Ascending aorta (tissue), 2 donors: ENCODE results near the gene CCDC83. TPM values are rescaled to one million over a fixed set of nuclear protein-coding genes. Genes with fewer than 3 reads are reported as not detected.

Experiments used
- DNase-seq, 2 donors: peaks; one replicate each; pipeline ENCODE4 v3.0.0-alpha.2; 2019; ENCODE audit warnings: low spot score in 2 of 2
- H3K27ac ChIP-seq, 2 donors: fragments of 200-600 bp; sonication (generic); one replicate each; pipeline ENCODE4 v1.5.1; 2016 to 2017; ENCODE audit warnings: mild to moderate bottlenecking in 1 of 2
- H3K27me3 ChIP-seq: fragments of 200-600 bp; sonication (generic); one replicate; pipeline ENCODE4 v1.5.1; 2017
- H3K36me3 ChIP-seq, 2 donors: fragments of 200-600 bp; sonication (generic); one replicate each; pipeline ENCODE4 v1.5.1; 2016
- H3K4me1 ChIP-seq, 2 donors: fragments of 200-600 bp; sonication (generic); one replicate each; pipeline ENCODE4 v1.5.1; 2016 to 2017; ENCODE audit warnings: mild to moderate bottlenecking in 1 of 2
- H3K4me3 ChIP-seq, 2 donors: fragments of 200-600 bp; sonication (generic); one replicate each; pipeline ENCODE4 v1.5.1; 2016 to 2017; ENCODE audit warnings: mild to moderate bottlenecking in 1 of 2
- H3K9me3 ChIP-seq, 2 donors: fragments of 200-600 bp; sonication (generic); one replicate each; pipeline ENCODE4 v1.5.1; 2016
- intact Hi-C: fragments of 100-400 bp; cut with DNase I; formaldehyde crosslinking; loops from one replicate; pipeline ENCODE4 v1.15.1; 2023
- total RNA-seq: library from RNA; depleted of rRNA; stranded (reverse); fragments of >200 nt; gene quantifications from one replicate; pipeline ENCODE4 v1.1.0, GENCODE V29; 2016
- TF ChIP-seq, protein P1 (sequence below), 3 experiments: fragments of 200-600 bp in 2 of 3; fragments of 450-650 bp in 1 of 3; sonication (generic) in 2 of 3; IDR thresholded peaks; one replicate each; pipeline ENCODE4 v1.5.1; 2016 to 2019; ENCODE audit warnings: antibody characterized with exemption in 3 of 3, mild to moderate bottlenecking in 1 of 3, moderate library complexity in 1 of 3

Gene CCDC83
- total RNA-seq, 1 donor from 2014 or later: not detected

DNA sequence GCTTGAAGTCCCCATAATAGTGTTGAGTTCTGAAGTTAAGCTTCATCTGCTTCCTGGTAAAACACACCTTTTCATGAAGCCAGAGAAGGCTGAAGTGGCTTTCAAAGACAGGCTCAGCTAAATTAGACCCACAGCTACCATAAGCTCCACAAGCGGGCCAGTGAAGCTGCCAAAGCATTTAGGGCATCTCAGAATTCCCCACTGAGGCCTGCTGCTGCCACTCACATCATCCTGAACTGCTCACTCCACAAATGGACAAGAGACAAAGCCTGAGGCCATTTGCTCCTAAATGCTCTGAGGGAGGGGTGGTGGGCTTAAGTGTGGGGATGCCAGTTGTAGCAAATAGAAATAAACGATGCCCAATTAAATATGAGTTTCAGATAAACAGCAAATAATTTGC is 14.6 kb downstream of the CCDC83 start:
- H3K27me3 ChIP-seq: no peaks in the 10 kb centered on the region
- DNase-seq: no peak
- H3K4me1 ChIP-seq: no peaks in the 10 kb centered on the region
- H3K4me3 ChIP-seq: no peak overlapping the region
- no peaks in the 10 kb centered on the region for H3K36me3 ChIP-seq
- H3K9me3 ChIP-seq: no peaks in the 10 kb centered on the region
- TF ChIP-seq, protein P1, sequence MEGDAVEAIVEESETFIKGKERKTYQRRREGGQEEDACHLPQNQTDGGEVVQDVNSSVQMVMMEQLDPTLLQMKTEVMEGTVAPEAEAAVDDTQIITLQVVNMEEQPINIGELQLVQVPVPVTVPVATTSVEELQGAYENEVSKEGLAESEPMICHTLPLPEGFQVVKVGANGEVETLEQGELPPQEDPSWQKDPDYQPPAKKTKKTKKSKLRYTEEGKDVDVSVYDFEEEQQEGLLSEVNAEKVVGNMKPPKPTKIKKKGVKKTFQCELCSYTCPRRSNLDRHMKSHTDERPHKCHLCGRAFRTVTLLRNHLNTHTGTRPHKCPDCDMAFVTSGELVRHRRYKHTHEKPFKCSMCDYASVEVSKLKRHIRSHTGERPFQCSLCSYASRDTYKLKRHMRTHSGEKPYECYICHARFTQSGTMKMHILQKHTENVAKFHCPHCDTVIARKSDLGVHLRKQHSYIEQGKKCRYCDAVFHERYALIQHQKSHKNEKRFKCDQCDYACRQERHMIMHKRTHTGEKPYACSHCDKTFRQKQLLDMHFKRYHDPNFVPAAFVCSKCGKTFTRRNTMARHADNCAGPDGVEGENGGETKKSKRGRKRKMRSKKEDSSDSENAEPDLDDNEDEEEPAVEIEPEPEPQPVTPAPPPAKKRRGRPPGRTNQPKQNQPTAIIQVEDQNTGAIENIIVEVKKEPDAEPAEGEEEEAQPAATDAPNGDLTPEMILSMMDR (IDR thresholded peaks at IDR 0.05): no peak
- intact Hi-C loops: no loop called here
- no peak overlapping the region for H3K27ac ChIP-seq

DNA sequence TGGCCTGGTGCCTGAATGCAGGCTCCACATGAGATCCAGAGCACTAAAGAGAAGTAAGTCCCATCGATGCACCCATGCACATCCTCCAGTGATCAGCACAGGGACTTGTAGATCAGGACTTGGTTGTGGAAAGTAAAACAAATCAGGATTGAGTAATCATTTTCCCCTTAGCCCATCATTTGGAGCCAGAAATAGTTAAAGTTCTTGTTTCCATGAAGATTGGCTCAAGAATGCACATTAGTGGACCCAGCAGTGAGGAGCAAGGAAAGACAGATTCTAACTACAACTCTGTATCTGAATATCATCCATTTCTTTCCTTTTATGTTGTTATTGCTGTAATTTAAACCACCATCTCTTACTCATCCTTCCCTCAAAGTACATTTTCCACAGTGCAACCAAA is 19.1 kb downstream of the CCDC83 start:
- no peak overlapping the region for H3K4me3 ChIP-seq
- no peak overlapping the region for H3K27ac ChIP-seq
- intact Hi-C loops: no loop called here
- no peaks in the 10 kb centered on the region for H3K36me3 ChIP-seq
- TF ChIP-seq, protein P1 (IDR thresholded peaks at IDR 0.05): no peak
- DNase-seq: no peak
- no peaks in the 10 kb centered on the region for H3K9me3 ChIP-seq
- H3K27me3 ChIP-seq: no peaks in the 10 kb centered on the region
- H3K4me1 ChIP-seq: no peaks in the 10 kb centered on the region

DNA sequence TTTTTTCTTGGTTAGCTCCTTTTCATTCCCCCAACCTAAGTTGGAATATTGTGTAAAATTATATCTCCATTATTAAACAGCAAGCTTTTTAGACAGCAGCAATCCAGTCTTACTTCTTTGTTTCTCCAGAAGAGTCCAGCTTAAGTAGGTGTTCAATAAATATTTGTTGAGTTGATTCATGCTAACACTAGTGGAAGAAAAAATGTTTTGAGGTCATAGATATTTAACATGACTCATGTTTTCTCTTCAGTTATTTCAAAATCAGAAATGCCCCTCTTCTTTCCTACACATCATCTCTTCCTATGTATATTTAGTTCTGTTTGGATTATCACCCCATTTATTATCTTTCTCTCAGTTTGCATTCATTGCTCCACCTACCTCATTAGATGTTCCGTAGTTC is 20.3 kb downstream of the CCDC83 start:
- H3K4me3 ChIP-seq: no peak overlapping the region
- no peak for DNase-seq
- intact Hi-C loops: no loop called here
- H3K27me3 ChIP-seq: no peaks in the 10 kb centered on the region
- TF ChIP-seq, protein P1 (IDR thresholded peaks at IDR 0.05): no peak
- H3K9me3 ChIP-seq: no peaks in the 10 kb centered on the region
- no peaks in the 10 kb centered on the region for H3K4me1 ChIP-seq
- no peaks in the 10 kb centered on the region for H3K36me3 ChIP-seq
- no peak overlapping the region for H3K27ac ChIP-seq

DNA sequence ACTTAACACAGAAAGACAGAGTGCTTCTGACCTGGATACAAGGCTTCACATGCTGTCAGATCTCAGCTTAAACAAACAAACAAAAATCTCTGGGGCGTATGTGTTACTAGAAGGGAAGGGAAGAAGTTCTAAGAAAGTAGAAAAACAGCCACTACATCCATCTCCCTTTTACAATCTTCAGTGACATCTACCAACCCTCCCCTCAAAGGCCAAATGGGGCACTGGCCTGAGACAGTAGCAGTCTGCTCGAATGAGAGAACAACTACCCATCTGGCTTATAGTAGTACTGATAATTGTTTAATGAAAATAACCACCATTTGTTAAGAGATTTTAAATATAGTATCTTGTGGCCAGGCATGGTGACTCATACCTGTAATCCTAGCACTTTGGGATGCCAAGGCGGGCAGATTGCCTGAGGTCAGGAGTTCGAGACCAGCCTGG is 29.4 kb downstream of the CCDC83 start:
- no peaks in the 10 kb centered on the region for H3K27me3 ChIP-seq
- H3K9me3 ChIP-seq: no peaks in the 10 kb centered on the region
- H3K36me3 ChIP-seq: no peaks in the 10 kb centered on the region
- no peak overlapping the region for H3K4me3 ChIP-seq
- TF ChIP-seq, protein P1 (IDR thresholded peaks at IDR 0.05): no peak
- intact Hi-C loops: no loop called here
- H3K27ac ChIP-seq: no peak overlapping the region
- DNase-seq: no peak
- H3K4me1 ChIP-seq: peaks cover 0 to 2% of the 10 kb centered on the region in 2 donors

DNA sequence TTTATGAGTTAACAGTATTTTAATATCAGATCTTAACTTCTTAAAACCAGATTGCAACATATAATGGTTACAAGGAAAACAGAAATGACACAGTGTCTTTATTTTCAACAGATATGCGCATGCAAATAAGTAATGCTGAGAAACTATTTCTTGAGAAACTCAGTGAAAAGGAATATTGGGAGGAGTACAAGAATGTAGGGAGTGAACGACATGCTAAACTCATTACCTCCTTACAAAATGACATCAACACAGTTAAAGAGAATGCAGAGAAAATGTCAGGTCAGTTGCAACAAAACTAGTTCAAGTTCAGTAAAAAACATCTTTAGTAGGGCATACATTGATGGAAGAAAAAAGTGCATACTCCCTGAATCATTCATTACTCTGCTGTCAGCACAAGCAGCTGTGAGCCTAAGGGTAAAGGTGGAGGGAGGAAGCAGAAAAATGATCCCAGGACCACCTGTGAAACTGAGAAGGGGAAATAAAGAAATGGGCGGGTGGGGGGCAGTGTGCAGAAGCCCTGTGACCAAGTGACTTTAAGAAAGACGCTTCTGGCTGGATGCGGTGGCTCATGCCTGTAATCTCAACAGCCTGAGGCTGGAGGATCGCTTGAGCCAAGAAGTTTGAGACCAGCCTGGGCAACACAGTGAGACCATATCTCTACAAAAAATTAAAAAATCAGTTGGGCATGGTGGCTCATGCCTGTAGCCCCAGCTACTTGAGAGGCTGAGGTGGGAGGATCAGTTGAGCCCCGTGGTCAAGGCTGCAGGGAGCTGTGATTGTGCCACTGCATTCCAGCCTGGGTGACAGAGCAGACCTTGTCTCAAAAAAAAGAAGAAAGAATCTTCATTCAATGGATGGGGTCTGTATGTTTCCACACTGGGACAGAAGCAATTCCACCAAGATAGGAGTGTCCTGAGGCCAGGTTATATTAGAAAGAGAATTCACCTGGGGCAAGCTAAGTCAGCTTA is 31.2 kb downstream of the CCDC83 start:
- Histone ChIP-seq H3K4me3 (no peak overlapping the region), H3K27ac (no peak overlapping the region), H3K27me3 (no peaks in the 10 kb centered on the region), H3K9me3 (no peaks in the 10 kb centered on the region), H3K36me3 (no peaks in the 10 kb centered on the region), H3K4me1 (peaks cover 0 to 2% of the 10 kb centered on the region in 2 donors)
- intact Hi-C loops: no loop called here
- no peak for DNase-seq
- TF ChIP-seq, protein P1 (IDR thresholded peaks at IDR 0.05): no peak
